Hypothalamus (tissue), 51 donors: ENCODE measurements around the gene NUFIP2.
A peak's percentile ranks its signal among the peaks of the same experiment; 100 is the strongest.
"Not testable (repeated sequence)": the region's sequence is repeated elsewhere in the genome, so short reads cannot be mapped to it uniquely, and the experiment has no call there.

ENCODE experiments used
- DNase-seq, 51 donors: peaks; one replicate each; lab custom pipeline; 2025; lab: John Stamatoyannopoulos, UW

The NUFIP2 gene

GRCh38 chr17:29240968-29241963, 52.7 kb downstream of the NUFIP2 start:
- peak in 41 of 51 donors; percentile 7 to 77 (median 42) for DNase-seq

GRCh38 chr17:29240477-29240876, 53.5 kb downstream of the NUFIP2 start:
- no peak for DNase-seq

GRCh38 chr17:29238133-29238850, 55.7 kb downstream of the NUFIP2 start:
- no peak for DNase-seq

- DNase-seq, result no peak
Observed at GRCh38 chr17:29237476-29238132, 56.3 kb downstream of the NUFIP2 start.

GRCh38 chr17:29235904-29236303, 58.0 kb downstream of the NUFIP2 start:
- no peak for DNase-seq

- not testable (repeated sequence) for DNase-seq
Observed at GRCh38 chr17:29234972-29235371, 59.0 kb downstream of the NUFIP2 start.

GRCh38 chr17:29233301-29233700, 60.6 kb downstream of the NUFIP2 start:
- DNase-seq, result no peak

GRCh38 chr17:29225396-29225795, 68.6 kb downstream of the NUFIP2 start:
- DNase-seq, result no peak

GRCh38 chr17:29221338-29221737, 72.6 kb downstream of the NUFIP2 start:
- not testable (repeated sequence) for DNase-seq

- peak in 48 of 51 donors; percentile 24 to 90 (median 74) for DNase-seq
Observed at GRCh38 chr17:29219378-29220047, 74.4 kb downstream of the NUFIP2 start.

GRCh38 chr17:29216856-29217255, 77.1 kb downstream of the NUFIP2 start:
- no peak for DNase-seq

GRCh38 chr17:29216181-29216580, 77.8 kb downstream of the NUFIP2 start:
- DNase-seq, result no peak

- DNase-seq, result no peak
Observed at GRCh38 chr17:29215717-29216116, 78.2 kb downstream of the NUFIP2 start.

GRCh38 chr17:29215174-29215573, 78.8 kb downstream of the NUFIP2 start:
- DNase-seq, result no peak

- DNase-seq, result peak in 1 of 51 donors; percentile 7
Observed at GRCh38 chr17:29214215-29215146, 79.5 kb downstream of the NUFIP2 start.

GRCh38 chr17:29212681-29213121, 81.2 kb downstream of the NUFIP2 start:
- peak in 35 of 51 donors; percentile 14 to 90 (median 68) for DNase-seq

- no peak for DNase-seq
Observed at GRCh38 chr17:29212094-29212631, 81.8 kb downstream of the NUFIP2 start.

GRCh38 chr17:29210879-29211278, 83.1 kb downstream of the NUFIP2 start:
- no peak for DNase-seq

GRCh38 chr17:29209073-29209472, 84.9 kb downstream of the NUFIP2 start:
- no peak for DNase-seq
